ENCODE measurements around the gene SLC44A3. TPM values are rescaled to one million over a fixed set of nuclear protein-coding genes. Genes with fewer than 3 reads are reported as not detected.

Gene SLC44A3
- total and polyA plus RNA-seq, 9 of the 15 experiments (the other 6 are each of a cell fraction or from before 2014, with no cell fraction given), result not detected

DNA sequence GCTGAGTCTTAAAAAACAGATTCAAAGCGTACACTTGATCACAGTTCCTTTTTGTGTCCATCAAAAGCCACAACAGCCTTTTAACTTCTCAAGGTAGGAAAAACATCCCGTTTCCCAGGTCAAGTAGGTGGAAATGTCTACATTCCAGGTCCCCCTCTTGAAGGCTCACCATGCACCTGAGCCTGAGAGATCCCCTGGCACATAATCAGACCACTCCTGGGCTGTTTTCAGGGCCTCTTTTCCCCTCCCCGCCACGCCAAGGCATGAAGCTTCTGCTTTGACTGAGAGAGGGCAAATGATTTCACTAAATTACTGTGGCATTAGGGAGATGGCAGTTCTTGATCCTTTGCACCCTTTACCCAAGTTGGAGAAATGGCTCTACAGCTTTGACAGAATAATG lies 85.0 kb downstream of the SLC44A3 start:
- Histone ChIP-seq H3K9me3 (replicated peaks; ENCODE audit: control insufficient read depth, insufficient read depth, low read depth, low read length) (no peaks in the 10 kb centered on the region), H3K4me1 (replicated peaks in 1 of 2; ENCODE audit: control insufficient read depth in 2 of 2, insufficient read depth in 2 of 2, low read length in 2 of 2) (no peaks in the 10 kb centered on the region; a peak in 1 of 5 replicates), H4K20me1 (replicated peaks; ENCODE audit: control insufficient read depth, insufficient read depth, low read length) (no peaks in the 10 kb centered on the region), H3K4me3 (no peak overlapping the region), H2AFZ (ENCODE audit: low read depth, low read length) (no peak overlapping the region), H3K9ac (ENCODE audit: insufficient read depth in 1 of 2, low read depth in 2 of 2, low read length in 2 of 2) (no peak overlapping the region), H3K9me1 (ENCODE audit: control insufficient read depth, insufficient read depth, low read length) (no peaks in the 10 kb centered on the region), H3K4me2 (ENCODE audit: insufficient read depth, low read length) (no peak overlapping the region), H3K27me3 (ENCODE audit: control insufficient read depth in 2 of 2, insufficient read depth in 2 of 2, low read length in 2 of 2) (peaks cover 6 to 18% of the 10 kb centered on the region in 2 experiments; a peak in 3 of 5 replicates), H3K79me2 (ENCODE audit: control insufficient read depth, insufficient read depth, low read length) (no peaks in the 10 kb centered on the region), H3K36me3 (ENCODE audit: control insufficient read depth, insufficient read depth, low read length) (no peaks in the 10 kb centered on the region), H3K27ac (ENCODE audit: extremely low read depth, low read depth, low read length) (no peak overlapping the region)
- no TSS peak for BruUV-seq (replicated peaks)
- 8% methylated on average over 4 of the region's 4 CpGs for WGBS (ENCODE audit: insufficient coverage, low coverage, missing lambda C conversion rate)
- no peak for ATAC-seq
- POLR2A ChIA-PET, result interaction anchor here (0.6 kb wide), 1 partner anchor 345 kb away, joined by 3 read pairs; no protein-coding TSS in a partner anchor
- in situ Hi-C loops (cut with MboI), result no loop called here
- intact Hi-C loops (cut with micrococcal nuclease), result no loop called here
- CTCF ChIA-PET (ENCODE audit: low intra/inter-chr PET ratio), result no interaction called here
- no peak for FAIRE-seq
- TF ChIP-seq KDM5B (IDR thresholded peaks at IDR 0.05; ENCODE audit: insufficient replicate concordance, low read depth, low read length) (no peak), BRD4 (IDR thresholded peaks at IDR 0.05) (no peak), POU5F1 (IDR thresholded peaks at IDR 0.05; ENCODE audit: borderline replicate concordance, low read depth, low read length, partially characterized antibody) (no peak), EP300 (IDR thresholded peaks at IDR 0.05; ENCODE audit: low read length) (no peak), SOX6 (IDR thresholded peaks at IDR 0.05) (no peak), KLF16 (IDR thresholded peaks at IDR 0.05) (no peak), TEAD4 (IDR thresholded peaks at IDR 0.05; ENCODE audit: low read length) (no peak), TEAD4 (CRISPR knock-in tag; IDR thresholded peaks at IDR 0.05; ENCODE audit: borderline replicate concordance) (no peak), SPI1 (IDR thresholded peaks at IDR 0.05; ENCODE audit: borderline replicate concordance, low read depth, low read length) (no peak), ZNF274 (IDR thresholded peaks at IDR 0.05; ENCODE audit: borderline replicate concordance, low read depth, low read length) (no peak), POLR2B (IDR thresholded peaks at IDR 0.05; ENCODE audit: low read depth, partially characterized antibody) (no peak), PHB (CRISPR knock-in tag; IDR thresholded peaks at IDR 0.05) (no peak), HOXB6 (CRISPR knock-in tag; IDR thresholded peaks at IDR 0.05; ENCODE audit: borderline replicate concordance) (no peak)
- TF ChIP-seq, protein P1, sequence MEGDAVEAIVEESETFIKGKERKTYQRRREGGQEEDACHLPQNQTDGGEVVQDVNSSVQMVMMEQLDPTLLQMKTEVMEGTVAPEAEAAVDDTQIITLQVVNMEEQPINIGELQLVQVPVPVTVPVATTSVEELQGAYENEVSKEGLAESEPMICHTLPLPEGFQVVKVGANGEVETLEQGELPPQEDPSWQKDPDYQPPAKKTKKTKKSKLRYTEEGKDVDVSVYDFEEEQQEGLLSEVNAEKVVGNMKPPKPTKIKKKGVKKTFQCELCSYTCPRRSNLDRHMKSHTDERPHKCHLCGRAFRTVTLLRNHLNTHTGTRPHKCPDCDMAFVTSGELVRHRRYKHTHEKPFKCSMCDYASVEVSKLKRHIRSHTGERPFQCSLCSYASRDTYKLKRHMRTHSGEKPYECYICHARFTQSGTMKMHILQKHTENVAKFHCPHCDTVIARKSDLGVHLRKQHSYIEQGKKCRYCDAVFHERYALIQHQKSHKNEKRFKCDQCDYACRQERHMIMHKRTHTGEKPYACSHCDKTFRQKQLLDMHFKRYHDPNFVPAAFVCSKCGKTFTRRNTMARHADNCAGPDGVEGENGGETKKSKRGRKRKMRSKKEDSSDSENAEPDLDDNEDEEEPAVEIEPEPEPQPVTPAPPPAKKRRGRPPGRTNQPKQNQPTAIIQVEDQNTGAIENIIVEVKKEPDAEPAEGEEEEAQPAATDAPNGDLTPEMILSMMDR (IDR thresholded peaks at IDR 0.05 in 2 of 3, conservative IDR thresholded peaks at IDR 0.05 in 1 of 3; ENCODE audit: insufficient read depth in 2 of 3, low read depth in 1 of 3, low read length in 3 of 3), result no peak
- TF ChIP-seq, protein P2, sequence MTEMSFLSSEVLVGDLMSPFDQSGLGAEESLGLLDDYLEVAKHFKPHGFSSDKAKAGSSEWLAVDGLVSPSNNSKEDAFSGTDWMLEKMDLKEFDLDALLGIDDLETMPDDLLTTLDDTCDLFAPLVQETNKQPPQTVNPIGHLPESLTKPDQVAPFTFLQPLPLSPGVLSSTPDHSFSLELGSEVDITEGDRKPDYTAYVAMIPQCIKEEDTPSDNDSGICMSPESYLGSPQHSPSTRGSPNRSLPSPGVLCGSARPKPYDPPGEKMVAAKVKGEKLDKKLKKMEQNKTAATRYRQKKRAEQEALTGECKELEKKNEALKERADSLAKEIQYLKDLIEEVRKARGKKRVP (CRISPR knock-in tag; IDR thresholded peaks at IDR 0.05), result no peak
- TF ChIP-seq, protein P3, sequence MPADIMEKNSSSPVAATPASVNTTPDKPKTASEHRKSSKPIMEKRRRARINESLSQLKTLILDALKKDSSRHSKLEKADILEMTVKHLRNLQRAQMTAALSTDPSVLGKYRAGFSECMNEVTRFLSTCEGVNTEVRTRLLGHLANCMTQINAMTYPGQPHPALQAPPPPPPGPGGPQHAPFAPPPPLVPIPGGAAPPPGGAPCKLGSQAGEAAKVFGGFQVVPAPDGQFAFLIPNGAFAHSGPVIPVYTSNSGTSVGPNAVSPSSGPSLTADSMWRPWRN (IDR thresholded peaks at IDR 0.05; ENCODE audit: low read depth), result no peak
- no peak for DNase-seq (ENCODE audit: extremely low read depth in 1 of 4, low spot score in 3 of 4)

Data from K562 (cell line).